EH (cell line): ENCODE measurements around the gene MCC.

ENCODE experiments used
- DNase-seq: peaks from one replicate; pipeline ENCODE4 v3.0.0-alpha.2; 2015; ENCODE audit warnings: low read depth

Gene MCC

DNA sequence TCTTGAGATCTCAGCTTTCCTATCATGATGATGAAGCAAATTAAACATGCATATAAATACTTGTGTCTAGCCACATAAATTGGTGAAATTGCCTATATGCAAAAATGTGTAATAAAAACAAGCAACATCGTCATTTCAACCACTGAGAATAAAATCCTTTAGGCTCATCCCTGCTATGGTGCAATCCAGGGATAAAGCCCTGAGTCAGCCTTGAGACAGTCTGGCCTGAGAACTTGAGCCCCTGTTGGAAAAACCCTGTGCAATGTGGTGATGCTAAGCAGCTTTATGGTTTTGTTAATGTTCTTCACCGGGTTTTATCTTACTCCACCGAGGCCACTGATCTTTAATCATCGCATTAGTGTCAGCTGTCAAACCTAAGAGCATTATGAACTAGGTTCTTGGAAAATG lies 341.1 kb downstream of the MCC start:
- DNase-seq: peak; percentile 80

GRCh38 chr5:113145757-113146387 lies 342.4 kb downstream of the MCC start:
- no peak for DNase-seq

DNA sequence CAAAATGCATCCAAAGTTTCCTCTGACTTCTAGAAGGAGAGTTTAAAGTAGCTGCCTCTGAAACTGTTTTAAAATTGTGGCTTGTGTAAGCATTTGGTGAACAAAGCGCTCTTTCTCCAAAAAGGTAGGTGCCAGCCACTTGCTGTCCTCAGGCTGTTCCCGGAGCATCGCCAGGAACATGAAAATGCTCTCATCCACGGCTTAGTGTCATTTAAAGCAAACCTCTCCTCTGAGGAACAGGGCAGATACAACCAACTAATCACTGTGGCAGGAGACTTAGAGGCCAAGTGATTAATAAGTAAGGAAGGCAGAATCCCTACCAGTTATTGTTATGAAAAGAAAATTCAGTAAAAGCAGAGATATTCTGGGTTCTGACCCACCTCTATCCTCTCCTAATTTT lies 346.1 kb downstream of the MCC start:
- DNase-seq: no peak

DNA sequence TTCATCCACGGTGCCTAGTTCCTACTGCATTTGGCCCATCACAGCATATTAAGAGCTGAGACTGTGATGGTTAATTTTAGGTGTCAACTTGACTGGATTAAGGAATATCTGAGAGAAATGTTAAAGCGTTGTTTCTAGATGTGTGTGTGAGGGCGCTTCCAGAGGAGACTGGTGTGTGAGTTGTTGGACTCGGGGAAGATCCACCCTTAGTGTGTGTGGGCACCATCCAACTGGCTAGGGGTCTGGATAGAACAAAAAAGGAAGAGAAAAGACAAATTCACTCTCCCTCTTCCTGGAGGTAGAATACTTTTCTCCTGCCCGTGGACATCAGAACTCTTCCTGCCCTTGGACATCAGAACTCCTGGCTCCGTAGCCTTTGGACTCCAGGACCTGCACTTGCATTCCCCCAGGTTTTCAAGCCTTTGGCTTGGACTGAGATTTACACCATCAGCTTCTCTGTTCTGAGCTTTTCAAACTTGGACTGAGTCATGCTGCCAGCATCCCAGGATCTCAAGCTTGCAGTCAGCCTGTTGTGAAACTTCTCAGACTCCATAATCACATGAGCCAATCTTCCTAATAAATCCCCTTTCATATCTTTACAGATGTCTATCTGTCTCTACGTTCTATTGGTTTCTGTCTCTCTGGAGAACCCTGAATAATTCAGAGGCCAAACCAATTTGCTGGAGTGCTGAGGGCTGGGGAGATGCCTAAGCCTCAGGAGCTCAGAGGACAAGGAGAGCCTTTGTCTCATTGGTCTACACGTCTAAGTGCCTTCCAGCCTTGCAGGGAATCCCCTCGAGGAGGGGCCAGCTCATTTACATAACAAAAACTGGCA lies 347.2 kb downstream of the MCC start:
- DNase-seq: peak; percentile 74

DNA sequence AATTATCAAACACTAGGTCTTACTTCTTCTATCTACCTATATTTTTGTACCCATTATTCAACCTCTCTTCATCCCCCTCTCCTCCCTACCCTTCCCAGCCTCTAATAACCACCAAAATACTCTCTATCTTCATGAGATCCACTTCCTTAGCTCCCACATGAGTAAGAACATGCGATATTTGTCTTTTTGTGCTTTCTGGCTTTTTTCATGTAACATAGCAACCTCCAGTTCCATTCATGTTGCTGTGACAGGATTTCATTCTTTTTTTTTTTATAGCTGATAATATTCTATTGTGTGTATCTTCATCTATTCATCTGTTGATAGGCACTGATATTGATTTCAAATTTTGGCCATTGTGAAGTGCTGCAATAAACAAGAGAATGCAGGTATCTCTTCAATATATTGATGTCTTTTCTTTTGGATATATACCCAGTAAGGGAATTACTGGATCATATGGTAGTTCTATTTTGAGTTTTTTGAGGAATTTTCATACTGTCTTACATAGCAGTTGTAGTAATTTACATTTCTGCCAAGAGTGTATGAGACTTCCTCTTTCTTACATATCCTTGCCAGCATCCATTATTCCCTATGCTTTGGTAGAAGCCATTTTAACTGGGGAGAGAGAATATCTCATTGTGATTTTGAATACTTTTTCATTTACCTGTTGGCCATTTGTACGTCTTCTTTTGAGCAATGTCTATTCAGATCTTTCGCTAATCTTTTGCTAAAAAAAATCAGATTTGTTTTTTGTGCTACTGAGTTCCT lies 354.9 kb downstream of the MCC start:
- no peak for DNase-seq

GRCh38 chr5:113132564-113132963 lies 355.7 kb downstream of the MCC start:
- DNase-seq: no peak

GRCh38 chr5:113128641-113129330 lies 359.5 kb downstream of the MCC start:
- no peak for DNase-seq

DNA sequence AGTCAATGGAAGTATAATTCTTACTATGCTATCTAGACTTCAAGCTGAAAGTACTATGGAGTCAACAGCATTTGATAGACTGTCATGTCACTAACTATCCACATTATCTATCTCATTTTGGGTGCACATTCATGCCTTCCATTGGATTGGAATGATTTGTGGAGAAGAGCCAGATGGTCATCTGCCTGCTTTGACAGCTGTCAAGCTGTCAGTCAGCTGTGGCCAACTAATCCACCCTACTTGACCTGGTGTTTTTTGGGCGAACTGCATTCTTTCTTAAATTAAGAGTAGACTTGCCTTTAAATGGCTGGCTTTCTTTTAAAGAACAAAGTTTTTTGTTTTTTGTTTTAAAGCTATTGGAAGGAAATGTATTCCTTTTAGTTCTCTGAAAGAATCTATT lies 360.2 kb downstream of the MCC start:
- no peak for DNase-seq

GRCh38 chr5:113127021-113127420 lies 361.2 kb downstream of the MCC start:
- no peak for DNase-seq

- DNase-seq: no peak
These were observed 362.9 kb downstream of the MCC start for GRCh38 chr5:113125371-113125770.

- DNase-seq: no peak
These were observed 363.3 kb downstream of the MCC start for GRCh38 chr5:113124914-113125313.

GRCh38 chr5:113124265-113124664 lies 364.0 kb downstream of the MCC start:
- no peak for DNase-seq

- DNase-seq: no peak
These were observed 364.6 kb downstream of the MCC start for GRCh38 chr5:113123618-113124017.

- peak; percentile 50 for DNase-seq
These were observed 366.2 kb downstream of the MCC start for GRCh38 chr5:113122053-113122452.

GRCh38 chr5:113119246-113119924 lies 368.9 kb downstream of the MCC start:
- DNase-seq: no peak

DNA sequence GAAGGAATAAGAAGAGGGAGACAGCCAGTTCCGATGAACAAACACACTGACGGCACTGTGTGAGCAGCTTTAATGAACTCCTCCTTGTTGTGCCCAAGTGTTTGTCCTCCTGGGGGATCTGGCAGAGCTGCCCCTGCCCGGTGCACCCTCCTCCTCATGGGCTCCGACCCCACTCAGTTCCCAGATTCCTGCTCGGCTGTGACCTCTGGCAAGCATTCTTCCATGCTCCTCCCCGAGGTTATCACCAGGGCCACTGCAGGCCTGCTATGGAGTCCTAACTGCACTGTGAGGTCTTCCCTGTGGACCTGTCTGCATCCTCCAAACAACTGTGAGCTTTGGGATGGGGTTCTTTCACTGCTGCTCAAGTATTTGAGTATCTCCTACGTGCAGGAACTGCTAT lies 369.5 kb downstream of the MCC start:
- no peak for DNase-seq

- DNase-seq: no peak
These were observed 370.0 kb downstream of the MCC start for GRCh38 chr5:113118298-113118697.

DNA sequence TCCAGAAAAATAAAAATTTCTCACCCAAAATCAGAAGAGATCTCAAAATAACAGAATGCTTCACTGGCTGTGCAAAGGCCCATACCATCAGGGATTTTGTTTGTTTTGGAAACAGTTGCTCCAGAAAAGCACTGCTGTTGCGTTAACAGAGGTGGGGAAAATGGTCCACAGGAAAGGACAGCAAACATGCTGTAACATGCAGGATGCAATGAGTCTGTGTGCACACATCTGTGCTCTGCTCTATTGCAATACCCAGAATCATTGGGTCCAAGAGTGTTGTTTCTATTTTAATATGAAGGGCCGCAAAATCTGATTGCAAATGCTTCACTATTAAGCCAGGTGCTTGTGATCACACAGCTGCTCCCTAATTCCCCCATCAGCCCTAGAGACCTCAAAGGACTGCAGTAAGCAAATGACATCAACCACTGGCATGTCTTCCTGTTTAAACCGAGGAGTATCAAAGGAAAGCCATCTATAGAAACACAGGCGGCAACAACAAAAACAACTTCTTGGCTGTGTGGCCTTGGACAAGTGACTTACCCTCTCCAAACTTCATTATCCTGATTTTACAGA lies 370.6 kb downstream of the MCC start:
- DNase-seq: no peak

DNA sequence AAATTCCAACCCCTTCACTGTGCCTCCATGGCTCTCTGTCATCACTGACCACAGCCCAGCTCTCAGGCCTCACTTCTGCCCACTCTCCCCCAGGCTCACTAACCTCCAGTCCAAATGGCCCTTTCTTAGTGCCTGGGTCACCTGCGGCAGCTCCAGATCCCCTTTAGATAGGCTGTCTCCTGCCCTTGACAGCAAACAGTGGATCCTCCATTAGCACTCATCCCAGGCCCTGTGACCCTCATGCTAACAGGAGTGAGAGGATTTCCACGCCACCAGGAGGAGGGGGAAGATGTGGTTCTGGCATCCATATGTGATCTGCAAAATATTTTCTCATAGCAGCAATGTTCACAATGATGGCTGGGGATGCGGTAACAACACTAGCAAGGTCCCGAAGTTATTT lies 372.3 kb downstream of the MCC start:
- no peak for DNase-seq

DNA sequence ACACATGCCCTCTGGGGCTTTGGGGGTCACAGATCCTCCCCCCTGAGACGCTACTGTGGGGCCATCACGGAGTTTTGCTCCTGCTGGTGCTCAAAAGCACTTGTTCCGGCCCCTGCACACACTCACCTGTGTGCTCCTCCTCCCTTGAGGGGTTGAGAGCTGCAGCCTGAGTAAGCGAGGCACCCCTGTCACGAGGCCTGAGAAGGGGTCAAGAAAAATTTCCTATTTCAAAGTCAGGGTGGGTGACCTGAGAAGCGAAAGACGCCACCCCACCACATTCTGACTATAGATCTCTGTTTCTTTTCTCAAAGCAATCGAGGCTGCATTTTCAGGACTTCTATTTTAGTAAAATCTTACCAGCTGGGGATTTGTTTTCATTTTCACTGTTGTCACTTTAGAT lies 373.2 kb downstream of the MCC start:
- DNase-seq: no peak

- no peak for DNase-seq
These were observed 373.7 kb downstream of the MCC start for GRCh38 chr5:113114559-113114958.
